GM19043 (cell line): ENCODE data around the gene RAB5B.
"Not testable (repeated sequence)": the region's sequence is repeated elsewhere in the genome, so short reads cannot be mapped to it uniquely, and the experiment has no call there.

Experiments used
- ATAC-seq: cut with Tn5 transposase; IDR thresholded peaks from one replicate; pipeline ENCODE4 v1.9.1; 2021; ENCODE audit warnings: low read depth; ENCODE audit not compliant: unreplicated experiment

Gene RAB5B

GRCh38 chr12:56011509-56012090 is 37.7 kb downstream of the RAB5B start:
- ATAC-seq, result no peak

DNA sequence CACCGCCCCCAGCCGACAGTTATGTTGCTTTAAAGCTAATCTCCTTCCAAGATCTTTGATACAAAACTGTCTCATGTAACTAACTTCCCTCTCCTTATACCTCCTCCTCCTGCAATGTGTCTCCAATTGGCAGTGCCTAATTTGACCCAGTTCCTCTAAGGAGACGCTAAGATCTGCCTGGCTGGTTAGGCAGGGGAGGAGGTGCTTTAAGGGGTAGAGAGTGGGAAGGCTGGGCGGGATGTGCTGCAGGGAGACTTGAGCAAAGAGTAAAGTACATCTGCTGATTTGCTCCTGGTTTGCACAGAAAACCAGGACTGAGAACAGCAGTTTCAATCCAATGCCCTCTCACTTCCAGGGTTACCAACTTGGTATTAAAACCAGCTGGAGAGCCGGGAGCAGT is 39.6 kb downstream of the RAB5B start:
- ATAC-seq, result no peak

DNA sequence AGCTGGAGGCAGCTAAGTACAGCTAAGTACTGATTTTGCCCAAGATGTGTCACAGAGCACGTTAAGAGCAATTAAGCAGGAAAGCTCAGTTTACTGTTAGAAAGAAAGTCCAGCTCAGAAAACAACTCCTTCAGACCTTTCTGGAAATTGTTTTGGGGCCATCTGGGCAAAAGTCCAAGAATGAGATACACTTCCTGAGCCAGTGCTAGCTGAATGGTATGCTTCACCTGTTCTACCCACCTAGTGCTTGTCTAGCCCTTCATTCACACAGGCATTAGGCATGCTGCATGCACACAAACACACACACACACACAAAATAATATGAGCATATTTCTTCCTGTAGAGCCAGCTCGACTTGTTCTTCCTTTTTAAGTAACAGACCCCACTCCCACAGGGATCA is 40.3 kb downstream of the RAB5B start:
- ATAC-seq, result no peak

DNA sequence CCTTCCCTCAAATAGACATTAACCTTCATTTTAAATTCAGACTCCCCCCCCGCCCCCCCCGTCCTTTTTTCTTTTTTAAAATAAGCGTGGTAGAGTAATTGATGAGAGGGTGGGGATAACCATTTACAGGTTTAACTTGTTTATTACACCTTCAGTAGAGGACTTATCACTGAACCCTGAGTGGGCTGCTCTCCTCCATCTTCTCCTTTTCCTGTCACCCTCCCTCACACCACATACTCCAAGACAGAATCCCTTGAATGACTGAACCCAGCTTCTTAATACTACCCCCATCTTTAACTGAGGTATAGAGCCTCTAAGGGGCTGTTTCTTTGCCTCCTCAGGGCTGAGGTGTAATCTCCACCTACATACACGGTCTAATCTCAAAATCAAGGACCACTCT is 43.3 kb downstream of the RAB5B start:
- no peak for ATAC-seq

DNA sequence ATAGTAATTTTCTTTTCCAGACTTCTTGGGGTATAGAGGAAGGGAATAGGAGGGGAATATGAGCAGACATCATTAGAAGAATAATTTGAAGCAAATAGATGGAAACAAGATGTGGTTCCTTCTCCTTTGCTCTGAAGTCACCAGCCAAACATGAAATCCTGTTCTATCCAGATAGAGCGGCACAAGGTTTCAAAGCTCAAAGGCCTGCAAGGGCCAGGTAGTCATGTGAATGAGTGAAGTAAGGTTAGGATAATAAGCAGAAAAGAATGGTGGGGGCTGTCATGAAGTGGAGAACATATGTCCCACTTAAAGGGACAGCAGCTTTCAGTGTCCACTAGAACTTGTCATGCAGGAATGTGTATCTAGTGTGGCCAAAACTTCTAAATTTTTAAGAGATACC is 44.5 kb downstream of the RAB5B start:
- no peak for ATAC-seq

GRCh38 chr12:56020423-56021184 is 46.7 kb downstream of the RAB5B start, which contains the start of gene IKZF4:
Gene IKZF4 (plus strand): TSS chr12:56021043. CDS start chr12:56021494, 451 bp downstream.
- ATAC-seq, result no peak

- no peak for ATAC-seq
These were observed 48.1 kb downstream of the RAB5B start for GRCh38 chr12:56021889-56022497.

- ATAC-seq, result no peak
These were observed 54.8 kb downstream of the RAB5B start for GRCh38 chr12:56028511-56029165.

GRCh38 chr12:56029166-56029519 is 55.3 kb downstream of the RAB5B start:
- no peak for ATAC-seq

GRCh38 chr12:56029666-56030293 is 55.9 kb downstream of the RAB5B start:
- ATAC-seq, result peak; percentile 53

GRCh38 chr12:56031987-56032386 is 58.1 kb downstream of the RAB5B start:
- no peak for ATAC-seq

DNA sequence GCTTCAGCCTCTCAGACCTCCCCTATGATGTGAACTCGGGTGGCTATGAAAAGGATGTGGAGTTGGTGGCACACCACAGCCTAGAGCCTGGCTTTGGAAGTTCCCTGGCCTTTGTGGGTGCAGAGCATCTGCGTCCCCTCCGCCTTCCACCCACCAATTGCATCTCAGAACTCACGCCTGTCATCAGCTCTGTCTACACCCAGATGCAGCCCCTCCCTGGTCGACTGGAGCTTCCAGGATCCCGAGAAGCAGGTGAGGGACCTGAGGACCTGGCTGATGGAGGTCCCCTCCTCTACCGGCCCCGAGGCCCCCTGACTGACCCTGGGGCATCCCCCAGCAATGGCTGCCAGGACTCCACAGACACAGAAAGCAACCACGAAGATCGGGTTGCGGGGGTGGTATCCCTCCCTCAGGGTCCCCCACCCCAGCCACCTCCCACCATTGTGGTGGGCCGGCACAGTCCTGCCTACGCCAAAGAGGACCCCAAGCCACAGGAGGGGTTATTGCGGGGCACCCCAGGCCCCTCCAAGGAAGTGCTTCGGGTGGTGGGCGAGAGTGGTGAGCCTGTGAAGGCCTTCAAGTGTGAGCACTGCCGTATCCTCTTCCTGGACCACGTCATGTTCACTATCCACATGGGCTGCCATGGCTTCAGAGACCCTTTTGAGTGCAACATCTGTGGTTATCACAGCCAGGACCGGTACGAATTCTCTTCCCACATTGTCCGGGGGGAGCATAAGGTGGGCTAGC is 60.9 kb downstream of the RAB5B start:
- no peak for ATAC-seq

DNA sequence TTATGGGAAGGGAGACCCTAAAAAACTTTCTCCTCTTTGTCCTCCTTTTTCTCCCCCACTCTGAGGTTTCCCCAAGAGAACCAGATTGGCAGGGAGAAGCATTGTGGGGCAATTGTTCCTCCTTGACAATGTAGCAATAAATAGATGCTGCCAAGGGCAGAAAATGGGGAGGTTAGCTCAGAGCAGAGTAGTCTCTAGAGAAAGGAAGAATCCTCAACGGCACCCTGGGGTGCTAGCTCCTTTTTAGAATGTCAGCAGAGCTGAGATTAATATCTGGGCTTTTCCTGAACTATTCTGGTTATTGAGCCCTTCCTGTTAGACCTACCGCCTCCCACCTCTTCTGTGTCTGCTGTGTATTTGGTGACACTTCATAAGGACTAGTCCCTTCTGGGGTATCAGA is 63.3 kb downstream of the RAB5B start:
- no peak for ATAC-seq

- no peak for ATAC-seq
These were observed 64.3 kb downstream of the RAB5B start for GRCh38 chr12:56038022-56038655.

- no peak for ATAC-seq
These were observed 66.3 kb downstream of the RAB5B start for GRCh38 chr12:56040151-56040550.

DNA sequence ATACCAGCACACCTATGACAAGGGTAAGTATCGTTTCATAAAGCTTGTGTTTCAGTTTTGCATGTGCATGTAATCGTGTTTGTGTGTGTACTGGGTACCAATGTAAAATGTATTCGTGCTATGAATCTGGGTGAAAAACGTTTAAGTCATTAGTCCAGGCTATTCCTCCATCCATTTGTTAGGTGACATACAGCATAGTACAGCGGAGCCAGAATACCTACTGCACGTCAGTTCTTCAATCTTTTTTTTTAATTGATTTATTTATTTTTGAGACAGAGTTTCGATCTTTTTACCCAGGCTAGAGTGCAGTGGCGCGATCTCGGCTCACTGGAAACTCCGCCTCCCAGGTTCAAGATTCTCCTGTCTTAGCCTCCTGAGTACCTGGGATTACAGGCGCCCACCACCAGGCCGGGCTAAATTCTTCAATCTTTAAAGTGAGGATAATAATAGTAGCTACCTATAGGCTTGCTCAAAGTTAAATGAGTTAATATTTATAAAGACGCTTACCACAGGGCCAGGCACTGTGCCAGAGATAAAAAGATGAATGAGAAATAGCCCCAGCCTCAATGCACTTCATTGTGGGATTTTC is 67.2 kb downstream of the RAB5B start:
- ATAC-seq, result no peak

DNA sequence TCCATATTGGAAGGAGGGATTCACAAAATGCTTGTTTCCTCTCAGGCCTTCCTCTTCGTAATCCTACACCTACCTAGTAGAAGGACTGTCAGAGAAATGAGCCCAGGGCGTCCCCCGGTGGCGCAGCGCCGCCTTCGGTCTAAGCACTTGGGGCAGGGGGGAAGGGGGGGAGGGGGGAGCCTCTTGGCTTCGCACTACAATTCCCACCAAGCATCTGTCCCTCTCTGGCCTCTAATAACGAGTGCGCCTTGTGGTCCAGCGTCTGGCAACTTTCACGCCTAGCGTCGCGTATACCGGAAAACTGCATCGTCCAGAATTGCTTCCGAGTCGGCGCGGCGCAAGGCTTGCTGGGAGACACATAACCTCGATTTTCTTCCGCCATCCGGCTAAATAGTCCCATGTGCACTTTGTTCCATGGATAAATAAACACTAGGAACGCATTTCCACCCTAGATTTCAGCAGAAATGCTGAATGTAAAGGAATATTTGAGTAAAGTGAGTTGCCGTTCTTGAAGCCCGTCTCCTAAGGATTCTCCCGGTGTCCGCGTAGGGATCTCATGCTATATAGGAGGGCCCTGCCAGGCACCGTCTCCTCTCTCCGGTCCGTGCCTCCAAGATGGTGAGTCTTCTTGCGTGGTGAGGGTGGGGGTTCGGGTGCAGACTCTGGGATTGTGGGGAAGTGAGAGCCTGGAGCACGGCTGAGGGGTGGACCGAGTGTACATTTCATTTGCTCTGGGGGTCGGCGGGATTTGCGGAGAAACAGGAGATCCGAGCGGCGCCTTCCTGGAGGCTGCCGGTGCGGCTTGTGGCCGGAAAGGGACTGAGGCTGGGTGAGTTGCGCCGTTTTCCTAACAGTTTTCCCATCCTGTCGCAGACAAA is 67.9 kb downstream of the RAB5B start, which contains the start of gene RPS26:
RPS26 (plus strand) TSS at position 367 of the 878 bp plus-strand sequence; CDS start at position 616, 249 bp downstream.
- peak; percentile 95 for ATAC-seq

DNA sequence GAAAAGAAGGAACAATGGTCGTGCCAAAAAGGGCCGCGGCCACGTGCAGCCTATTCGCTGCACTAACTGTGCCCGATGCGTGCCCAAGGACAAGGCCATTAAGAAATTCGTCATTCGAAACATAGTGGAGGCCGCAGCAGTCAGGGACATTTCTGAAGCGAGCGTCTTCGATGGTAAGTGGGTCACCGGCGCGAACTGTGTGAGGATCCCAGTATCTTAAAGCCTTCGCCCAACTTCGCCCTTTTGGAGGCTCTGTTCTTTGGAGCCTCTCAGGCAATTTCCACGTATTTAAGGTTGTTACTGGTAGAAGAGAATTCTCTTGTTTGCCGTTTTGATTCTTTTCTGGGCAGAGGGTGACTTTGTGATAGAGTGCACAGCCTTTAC is 68.5 kb downstream of the RAB5B start:
- ATAC-seq, result not testable (repeated sequence)
